Heart left ventricle (tissue), 13 donors: ENCODE measurements around the gene RHOBTB1.

ENCODE experiments used
- POLR2A ChIP-seq, 2 donors: fragments of 450-650 bp; IDR thresholded peaks; one replicate each; pipeline ENCODE4 v1.6.1; 2017; ENCODE audit warnings: antibody characterized with exemption in 2 of 2, mild to moderate bottlenecking in 2 of 2, moderate library complexity in 2 of 2
- TF ChIP-seq, protein P1 (sequence below), 12 donors: fragments of 200-600 bp; sonication (generic) in 4 of 12; IDR thresholded peaks; one replicate each; pipeline versions ENCODE4 v1.5.0 to v1.8.0; 2018 to 2022; ENCODE audit warnings: antibody characterized with exemption in 12 of 12, mild to moderate bottlenecking in 5 of 12
- donor health status: ischemic (EF 13 %, LVEDD 7.1; RV severe dilation, severe dysfunction).
- donor health status: DM: no; HTN: yes; CAD: no.
- donor health status: DM: no; HTN: no; CAD: no.
- donor health status: ischemic (EF 25% LVEDD 6.9; RV normal size, moderate dysfunction).
- donor health status: ischemic (EF 25% LVEDD 5.7; RV mildly dilated, moderate dysfunction).
- donor health status: ischemic (EF 35%, LVEDD 5.7; RV mildly dilated, moderate dysfunction).
- donor health status: nonischemic (EF 11% LVEDD 7.7; RV severe dilation, severe dysfunction).
- donor health status: DM: yes; HTN: yes; CAD: no.
- donor health status: PGD.
- donor health status: ischemic (EF 29% LVEDD 5.4; RV normal size, mild dysfunction).
- donor health status: nonischemic (EF 23%, LVEDD 6.1; RV moderate dilation, normal function).

DNA sequence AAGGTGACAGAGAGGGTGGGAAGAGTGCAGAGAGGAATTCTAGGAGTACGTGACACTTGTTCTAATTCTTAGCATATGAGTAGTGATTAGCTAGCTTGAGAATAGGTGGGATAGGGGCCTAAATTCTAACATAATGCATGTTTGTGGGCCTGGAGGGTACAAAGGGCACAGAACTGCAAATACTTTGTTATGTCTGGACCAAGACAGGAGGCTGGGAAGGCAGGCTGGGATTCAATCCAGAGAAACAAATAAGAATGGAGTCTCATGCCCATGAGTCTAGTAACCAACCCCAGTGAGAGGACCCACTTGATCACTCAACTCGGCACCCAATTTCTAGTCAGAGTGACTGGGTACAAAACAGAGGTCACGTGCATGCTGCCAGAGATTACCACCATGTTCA, 40.9 kb downstream of the RHOBTB1 start:
- TF ChIP-seq, protein P1, sequence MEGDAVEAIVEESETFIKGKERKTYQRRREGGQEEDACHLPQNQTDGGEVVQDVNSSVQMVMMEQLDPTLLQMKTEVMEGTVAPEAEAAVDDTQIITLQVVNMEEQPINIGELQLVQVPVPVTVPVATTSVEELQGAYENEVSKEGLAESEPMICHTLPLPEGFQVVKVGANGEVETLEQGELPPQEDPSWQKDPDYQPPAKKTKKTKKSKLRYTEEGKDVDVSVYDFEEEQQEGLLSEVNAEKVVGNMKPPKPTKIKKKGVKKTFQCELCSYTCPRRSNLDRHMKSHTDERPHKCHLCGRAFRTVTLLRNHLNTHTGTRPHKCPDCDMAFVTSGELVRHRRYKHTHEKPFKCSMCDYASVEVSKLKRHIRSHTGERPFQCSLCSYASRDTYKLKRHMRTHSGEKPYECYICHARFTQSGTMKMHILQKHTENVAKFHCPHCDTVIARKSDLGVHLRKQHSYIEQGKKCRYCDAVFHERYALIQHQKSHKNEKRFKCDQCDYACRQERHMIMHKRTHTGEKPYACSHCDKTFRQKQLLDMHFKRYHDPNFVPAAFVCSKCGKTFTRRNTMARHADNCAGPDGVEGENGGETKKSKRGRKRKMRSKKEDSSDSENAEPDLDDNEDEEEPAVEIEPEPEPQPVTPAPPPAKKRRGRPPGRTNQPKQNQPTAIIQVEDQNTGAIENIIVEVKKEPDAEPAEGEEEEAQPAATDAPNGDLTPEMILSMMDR (IDR thresholded peaks at IDR 0.05): no peak
- no peak for TF ChIP-seq POLR2A (IDR thresholded peaks at IDR 0.05)
